GM06990 (cell line): ENCODE results near the gene CDKL5.

Experiments used
- DNase-seq: peaks from one replicate; pipeline ENCODE4 v3.0.0-alpha.2; 2011; ENCODE audit not compliant: insufficient read length; ENCODE audit errors: extremely low read depth
- H3K27me3 ChIP-seq: replicated peaks from 2 replicates; pipeline ENCODE4 v1.6.0; 2011; ENCODE audit warnings: low read length; ENCODE audit not compliant: control insufficient read depth, insufficient read depth
- H3K36me3 ChIP-seq: 2 replicates; pipeline ENCODE4 v1.5.1; 2011; ENCODE audit warnings: low read length; ENCODE audit not compliant: control insufficient read depth, insufficient read depth
- H3K4me3 ChIP-seq: replicated peaks from 2 replicates; pipeline ENCODE4 v1.5.1; 2011; ENCODE audit warnings: low read depth, mild to moderate bottlenecking, control low read depth, low read length
- CTCF ChIP-seq: IDR thresholded peaks from 2 replicates; pipeline ENCODE4 v1.5.1; 2011; ENCODE audit warnings: low read length, control low read depth, mild to moderate bottlenecking, inconsistent platforms; ENCODE audit not compliant: insufficient read depth, poor library complexity, severe bottlenecking

CDKL5 gene

GRCh38 chrX:18698737-18699650 is 273.6 kb downstream of the CDKL5 start:
- H3K36me3 ChIP-seq = no peaks in the 10 kb centered on the region
- no peaks in the 10 kb centered on the region for H3K27me3 ChIP-seq
- H3K4me3 ChIP-seq = no peak overlapping the region
- DNase-seq = no peak
- no peak for TF ChIP-seq CTCF

DNA sequence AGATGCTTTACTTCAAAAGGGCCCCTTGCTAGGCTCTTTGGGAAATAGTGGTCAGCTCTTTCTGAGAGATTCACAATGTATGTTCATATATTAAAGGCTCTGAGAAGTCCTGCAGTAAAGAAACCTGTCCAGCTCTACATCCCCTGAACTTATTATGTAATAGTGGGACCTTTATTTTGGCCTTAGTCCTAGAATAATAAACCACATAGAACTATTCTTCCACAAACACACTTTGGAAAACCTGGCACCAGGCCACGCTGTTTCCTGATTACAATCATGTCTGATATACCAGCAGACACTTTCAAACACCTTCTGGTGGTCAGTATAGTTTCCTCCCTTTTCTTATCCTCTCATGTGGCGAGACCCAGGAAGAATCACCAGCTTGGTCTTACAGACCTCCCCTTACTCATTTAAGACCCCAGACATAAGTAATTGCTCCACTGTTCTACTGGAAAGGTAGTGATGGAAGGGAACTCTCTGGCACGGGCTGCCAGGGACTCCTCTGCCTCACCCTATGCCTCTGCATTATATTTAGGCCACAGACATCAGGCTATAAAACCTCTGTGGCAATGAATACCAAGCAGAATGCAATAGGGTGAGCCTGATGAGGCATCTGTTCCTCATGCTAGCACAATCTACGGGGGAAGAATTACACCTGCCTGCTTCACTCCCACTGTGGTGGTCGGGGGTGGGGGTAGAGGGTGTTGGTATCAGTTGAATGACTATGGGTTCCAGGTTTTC is 276.4 kb downstream of the CDKL5 start:
- Histone ChIP-seq H3K27me3 (no peaks in the 10 kb centered on the region), H3K36me3 (no peaks in the 10 kb centered on the region), H3K4me3 (no peak overlapping the region)
- TF ChIP-seq CTCF = no peak
- no peak for DNase-seq

DNA sequence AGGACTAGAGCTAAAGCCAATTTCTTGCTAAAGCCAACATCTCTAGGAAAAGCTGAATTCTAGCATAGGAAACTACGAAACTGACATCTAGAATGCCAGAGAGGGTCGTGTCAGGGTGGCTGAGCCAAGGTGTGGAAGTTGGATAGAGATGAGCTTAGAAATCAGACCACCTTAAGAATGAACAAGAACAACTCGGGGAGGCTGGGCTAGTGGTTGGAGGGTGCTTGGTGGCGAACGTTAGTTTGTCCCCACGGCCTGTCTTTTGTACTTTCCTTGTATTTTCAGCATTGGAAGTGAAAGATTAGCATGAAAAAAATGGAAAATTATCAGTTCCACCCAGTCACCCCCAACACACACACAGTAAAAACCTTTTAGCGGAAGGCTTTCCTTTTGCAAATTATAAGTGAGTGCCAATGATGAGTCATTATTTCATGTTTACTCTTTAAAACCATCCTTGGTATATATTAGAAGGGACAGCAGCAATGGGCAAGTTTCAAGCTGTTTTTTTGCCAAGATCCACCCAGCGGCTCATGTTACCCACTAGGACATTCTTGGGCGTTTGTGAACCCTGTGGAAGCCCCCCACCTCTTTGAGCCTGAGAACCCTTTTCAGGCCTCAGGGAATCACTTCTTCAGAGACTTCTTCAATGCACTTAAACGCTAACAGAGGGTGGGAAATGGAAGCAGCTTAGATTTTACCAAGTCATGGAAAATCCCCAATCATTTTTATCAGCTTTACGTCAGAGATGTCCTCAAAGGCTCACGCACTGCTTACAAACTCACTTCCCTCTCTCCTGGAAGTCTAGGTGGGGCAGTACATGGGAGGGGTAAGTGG is 277.2 kb downstream of the CDKL5 start:
- TF ChIP-seq CTCF = no peak
- no peaks in the 10 kb centered on the region for H3K27me3 ChIP-seq
- no peak for DNase-seq
- no peaks in the 10 kb centered on the region for H3K36me3 ChIP-seq
- H3K4me3 ChIP-seq = no peak overlapping the region
